D341Med (cell line): ENCODE measurements around the gene METTL8.
"Not testable (repeated sequence)": the region's sequence is repeated elsewhere in the genome, so short reads cannot be mapped to it uniquely, and the experiment has no call there.

Experiments used
- DNase-seq: peaks from one replicate; pipeline ENCODE4 v3.0.0; 2012; ENCODE audit warnings: low spot score

METTL8 gene

GRCh38 chr2:171345971-171346722 is 87.6 kb downstream of the METTL8 start:
- DNase-seq = no peak

- no peak for DNase-seq
Measured at GRCh38 chr2:171344182-171344581, 89.6 kb downstream of the METTL8 start.

- no peak for DNase-seq
Measured at GRCh38 chr2:171342067-171342413, 91.8 kb downstream of the METTL8 start.

GRCh38 chr2:171341394-171342066 is 92.3 kb downstream of the METTL8 start:
- DNase-seq = peak; percentile 45

GRCh38 chr2:171334946-171335345 is 98.8 kb downstream of the METTL8 start:
- DNase-seq = no peak

GRCh38 chr2:171334171-171334570 is 99.6 kb downstream of the METTL8 start:
- DNase-seq = no peak

DNA sequence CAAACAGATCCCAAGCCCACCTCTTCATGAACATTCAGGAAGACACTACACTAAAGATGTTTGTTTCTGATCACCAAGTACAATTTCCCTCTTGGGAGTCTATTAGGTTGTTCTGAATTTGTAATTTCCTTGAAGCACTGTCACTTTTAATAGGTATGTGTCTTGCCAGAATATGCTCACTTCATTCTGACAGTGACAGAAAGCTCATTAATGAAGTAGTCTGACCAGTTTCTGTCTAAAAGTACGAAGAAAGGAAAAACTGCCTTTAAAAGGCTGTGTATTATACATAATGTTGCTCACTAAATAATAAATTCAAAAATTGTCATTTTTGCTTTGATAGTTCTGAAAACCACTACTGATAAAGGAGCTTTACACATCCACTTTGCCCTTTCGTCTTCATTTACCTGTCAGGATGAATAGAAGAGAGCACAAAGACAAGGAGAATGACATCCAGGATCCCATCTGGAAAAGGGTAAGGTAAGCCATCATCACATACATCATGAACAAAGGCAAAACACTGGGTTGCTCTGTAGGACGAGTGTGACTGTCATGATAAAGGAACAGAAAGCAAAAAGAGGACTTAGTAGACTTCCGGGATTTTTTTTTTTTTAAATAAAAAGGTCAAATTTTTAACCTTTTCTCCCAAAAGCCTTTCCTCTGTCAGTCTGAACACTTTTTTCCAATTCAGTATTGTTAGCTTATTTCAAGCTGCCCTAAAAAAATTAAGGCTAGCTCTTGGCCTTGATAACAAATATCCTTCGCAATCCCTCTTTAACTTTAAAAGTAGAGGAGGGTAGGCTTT is 103.4 kb downstream of the METTL8 start:
- no peak for DNase-seq

DNA sequence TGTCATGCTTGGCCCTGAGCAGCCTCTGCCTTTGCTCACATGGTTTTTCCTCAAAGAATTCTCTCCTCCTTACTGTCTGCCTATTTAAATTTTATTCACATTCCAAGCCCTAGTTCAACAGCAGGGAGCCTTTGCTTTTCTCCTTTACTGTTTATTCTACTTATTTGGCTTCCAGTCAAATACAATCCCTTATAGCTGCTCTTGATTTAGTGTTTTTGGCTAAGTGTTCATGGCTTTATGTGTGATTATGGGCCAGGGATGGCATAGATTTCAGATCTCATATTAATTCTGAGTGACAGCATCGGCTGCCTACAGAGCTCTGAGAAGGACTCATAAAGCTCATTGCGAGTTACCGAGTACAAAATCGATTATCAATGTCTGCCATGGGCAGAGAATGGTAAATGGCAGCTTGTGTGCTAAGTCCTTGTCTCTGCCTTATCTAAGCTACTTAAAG is 106.7 kb downstream of the METTL8 start:
- DNase-seq = no peak

GRCh38 chr2:171325886-171326585 is 107.8 kb downstream of the METTL8 start:
- DNase-seq = no peak

GRCh38 chr2:171323971-171324528 is 109.7 kb downstream of the METTL8 start:
- DNase-seq = no peak

DNA sequence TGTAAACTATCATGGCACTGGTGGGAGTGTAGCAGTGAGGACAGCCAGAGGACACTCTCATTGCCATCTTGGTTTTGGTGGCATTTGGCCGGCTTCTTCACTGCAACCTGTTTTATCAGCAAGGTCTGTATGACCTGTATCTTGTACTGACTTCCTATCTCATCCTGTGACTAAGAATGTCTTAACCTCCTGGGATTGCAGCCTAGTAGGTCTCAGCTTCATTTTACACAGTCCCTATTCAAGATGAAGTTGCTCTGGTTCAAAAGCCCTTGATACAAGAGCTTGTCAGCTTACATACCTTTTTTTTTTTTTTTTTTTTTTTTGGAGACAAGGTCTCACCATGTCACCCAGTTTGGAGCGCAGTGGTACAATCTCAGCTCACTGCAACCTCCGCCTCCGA is 110.9 kb downstream of the METTL8 start:
- no peak for DNase-seq

DNA sequence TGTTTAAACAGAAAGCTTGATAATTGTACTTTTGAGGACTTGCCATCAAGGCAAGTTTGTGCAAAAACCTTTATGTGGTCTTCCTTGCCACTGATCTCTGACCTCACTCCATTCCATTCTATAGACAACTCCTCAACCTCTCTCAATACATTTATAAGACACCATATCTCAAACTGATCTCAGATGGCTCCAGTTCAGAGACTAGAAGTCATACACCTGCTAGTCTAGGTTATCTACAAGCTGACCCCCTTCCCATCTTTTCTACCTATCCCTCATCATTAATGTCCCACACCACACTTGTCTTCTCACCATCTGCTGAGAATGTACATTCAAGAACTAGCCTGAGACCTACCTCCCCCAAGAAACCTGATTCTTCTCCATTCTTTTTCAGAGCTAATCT is 113.1 kb downstream of the METTL8 start:
- DNase-seq = no peak

GRCh38 chr2:171320208-171320621 is 113.6 kb downstream of the METTL8 start:
- DNase-seq = no peak

DNA sequence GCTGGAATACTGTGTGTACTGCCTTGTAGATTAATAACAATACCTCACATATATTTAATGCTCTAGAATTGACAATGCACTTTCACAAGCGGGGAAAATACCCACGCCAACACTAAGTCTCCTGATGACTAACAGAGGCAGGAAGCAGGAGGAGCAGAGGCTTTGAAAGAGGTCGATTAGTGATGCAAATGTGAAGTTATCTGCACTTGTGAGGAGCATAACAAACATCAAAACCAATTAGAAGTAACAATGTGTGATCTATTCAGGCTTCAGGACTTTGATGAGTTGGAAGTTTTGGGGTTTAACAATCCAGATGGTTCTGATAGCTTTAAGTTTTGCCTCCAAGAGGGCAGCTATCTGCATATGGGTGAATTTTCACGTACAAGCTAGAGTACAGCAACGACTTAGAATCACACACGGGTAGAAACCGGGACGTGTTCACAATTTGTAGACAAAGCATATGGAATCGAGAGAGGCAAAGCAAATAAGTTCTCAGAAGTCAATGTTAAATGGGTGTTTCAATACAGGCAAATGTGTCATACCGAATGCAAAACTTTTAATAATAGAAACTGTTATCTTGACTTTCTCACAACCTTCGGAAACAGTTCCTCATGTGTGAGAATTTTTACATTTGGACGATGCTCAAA is 114.5 kb downstream of the METTL8 start:
- no peak for DNase-seq

DNA sequence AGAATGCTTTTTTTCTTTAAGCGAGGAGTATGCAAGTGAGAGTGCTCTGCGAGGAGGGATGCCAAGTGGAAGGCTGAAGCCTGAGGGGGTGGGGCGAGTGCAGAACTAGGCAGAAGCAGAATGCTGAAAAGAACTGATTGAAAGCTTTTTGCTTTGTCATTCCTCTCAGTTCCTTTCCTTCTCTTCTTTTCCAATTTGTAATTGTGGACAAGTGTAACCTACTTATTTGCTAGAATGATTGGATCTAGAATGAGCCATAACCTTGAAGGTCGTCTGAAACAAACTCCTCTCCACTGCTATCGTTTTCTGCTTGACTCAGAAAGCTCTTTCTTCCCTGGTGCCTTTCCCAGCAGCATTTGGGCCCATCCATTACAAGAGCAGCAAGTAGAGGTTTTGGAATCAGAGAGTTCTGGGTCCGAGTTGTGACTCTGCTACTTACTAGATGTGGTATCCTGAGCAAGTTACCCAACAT is 115.3 kb downstream of the METTL8 start:
- no peak for DNase-seq

DNA sequence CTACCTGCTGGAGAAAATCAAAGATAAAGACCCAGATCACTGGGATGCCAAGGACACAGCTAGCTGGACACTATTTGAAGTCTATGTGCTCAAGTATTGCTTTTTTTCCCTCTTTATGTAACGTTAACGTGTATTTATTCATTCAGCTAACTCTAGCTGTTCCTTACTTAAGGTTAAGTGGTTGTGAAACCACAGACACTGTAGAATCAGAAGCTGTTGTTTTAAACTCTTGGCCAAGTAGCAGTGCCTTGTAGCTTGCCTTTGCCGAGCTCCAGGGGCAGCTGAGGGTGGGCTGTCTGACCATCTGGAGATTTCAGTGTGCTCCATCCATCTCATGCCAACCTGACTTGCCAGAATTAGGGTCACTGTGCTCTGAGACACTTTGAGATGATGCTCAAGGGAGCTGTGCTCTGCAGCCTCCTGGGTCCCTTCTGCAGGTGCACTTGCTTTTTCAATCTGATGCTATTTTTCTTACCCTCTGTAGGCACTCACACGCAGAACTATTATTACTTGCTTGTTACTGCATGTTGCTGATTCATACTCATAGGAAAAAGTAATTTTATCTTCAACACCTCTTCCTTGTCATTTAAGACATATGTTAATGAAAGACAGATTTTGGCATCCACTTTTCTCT is 116.2 kb downstream of the METTL8 start:
- DNase-seq = no peak

DNA sequence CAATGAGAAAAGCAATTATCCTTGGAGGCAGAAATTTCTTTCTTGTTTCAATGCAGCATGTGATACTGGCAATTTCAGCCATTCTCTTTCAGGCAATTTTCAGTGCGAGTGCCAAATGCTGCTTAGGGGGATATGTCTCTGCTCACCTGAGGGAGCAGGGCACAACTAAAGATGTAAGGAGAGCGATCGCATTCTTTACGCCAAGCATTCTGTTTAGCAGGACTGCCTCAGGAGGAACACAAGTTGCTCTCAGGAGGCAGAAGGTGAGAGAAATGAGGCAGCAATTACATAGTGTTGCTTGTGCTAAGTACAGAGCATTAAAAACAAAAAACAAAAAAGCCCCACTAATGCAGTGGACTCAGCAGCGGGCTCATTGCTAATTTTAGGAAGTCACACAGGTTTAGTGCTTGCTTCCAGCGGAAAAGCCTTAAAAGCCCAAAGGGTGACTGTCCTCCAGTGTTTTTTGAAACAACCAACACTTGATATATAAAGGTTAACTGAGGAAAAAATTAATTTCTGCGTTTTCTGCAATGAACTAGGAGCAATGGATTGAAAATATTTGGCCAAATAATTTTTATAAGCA is 116.9 kb downstream of the METTL8 start:
- no peak for DNase-seq

GRCh38 chr2:171316220-171316619 is 117.6 kb downstream of the METTL8 start:
- DNase-seq = peak; percentile 40

DNA sequence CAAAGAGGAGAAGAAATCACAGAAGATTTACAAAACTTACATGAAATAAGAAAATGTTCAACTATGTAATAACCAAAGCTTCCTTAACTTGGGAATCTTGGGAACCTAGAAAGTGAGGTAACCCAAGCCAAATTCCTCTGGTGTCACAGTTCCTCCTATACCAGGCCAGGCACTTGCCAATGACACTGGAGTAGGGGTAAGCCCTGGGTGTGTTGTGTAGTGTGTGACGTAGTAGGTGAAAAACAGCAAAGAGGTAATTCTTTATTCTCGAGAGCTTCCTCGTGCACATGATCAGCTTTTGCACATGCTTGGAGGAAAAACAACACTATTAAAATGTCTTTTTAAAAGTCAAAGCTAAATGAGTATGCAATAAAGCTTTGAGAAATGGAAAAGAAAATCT is 118.0 kb downstream of the METTL8 start:
- no peak for DNase-seq

DNA sequence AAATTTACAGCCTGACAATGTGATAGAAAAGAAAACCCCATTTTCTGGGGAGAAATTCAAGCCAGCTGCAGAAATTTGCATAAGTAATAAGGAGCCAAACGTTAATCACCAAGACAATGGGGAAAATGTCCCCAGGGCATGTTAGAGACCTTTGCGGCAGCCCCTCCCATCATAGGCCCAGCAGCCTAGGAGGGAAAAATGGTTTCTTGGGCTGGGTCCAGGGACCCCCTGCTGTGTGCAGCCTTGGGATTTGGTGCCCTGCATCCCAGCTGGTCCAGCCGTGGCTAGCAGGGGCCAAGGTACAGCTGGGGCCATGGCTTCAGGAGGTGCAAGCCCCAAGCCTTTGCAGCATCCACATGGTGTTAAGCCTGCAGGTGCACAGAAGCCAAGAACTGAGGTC is 121.6 kb downstream of the METTL8 start:
- DNase-seq = not testable (repeated sequence)
